Activated T-helper 17 cell treated with anti-CD3 and anti-CD28 coated beads, Interleukin-2, amount 50 U/mL, for 72 hours (primary cell): ENCODE results near the gene AFAP1. TPM values are rescaled to one million over a fixed set of nuclear protein-coding genes. Genes with fewer than 3 reads are reported as not detected.
A peak's percentile ranks its signal among the peaks of the same experiment; 100 is the strongest.
"Not testable (repeated sequence)": the region's sequence is repeated elsewhere in the genome, so short reads cannot be mapped to it uniquely, and the experiment has no call there.

Experiments used
- ATAC-seq: fragments of 150-1000 bp; cut with Tn5 transposase; replicated peaks from 2 replicates; pipeline ENCODE4 v1.10.0; 2021; ENCODE audit warnings: mild to moderate bottlenecking, moderate library complexity
- H3K27ac Mint-ChIP-seq: one replicate; pipeline ENCODE4 v1.8.0; 2022; ENCODE audit warnings: mixed read lengths
- H3K27me3 Mint-ChIP-seq: one replicate; pipeline ENCODE4 v1.8.0; 2022; ENCODE audit warnings: mixed read lengths
- H3K36me3 Mint-ChIP-seq: one replicate; pipeline ENCODE4 v1.8.0; 2022; ENCODE audit warnings: low read depth, mild to moderate bottlenecking, mixed read lengths
- H3K4me1 Mint-ChIP-seq: one replicate; pipeline ENCODE4 v1.8.0; 2022; ENCODE audit warnings: mixed read lengths
- H3K4me3 Mint-ChIP-seq: one replicate; pipeline ENCODE4 v1.8.0; 2022; ENCODE audit warnings: mild to moderate bottlenecking, mixed read lengths
- H3K9me3 Mint-ChIP-seq: one replicate; pipeline ENCODE4 v1.8.0; 2022; ENCODE audit warnings: mixed read lengths
- total RNA-seq, 2 donors: library from RNA; stranded (reverse); gene quantifications; one replicate each; pipeline ENCODE4 v1.2.3, GENCODE V29; 2022

Gene AFAP1
- total RNA-seq, 2 donors from 2014 or later, result 20.1 to 29.8 TPM

DNA sequence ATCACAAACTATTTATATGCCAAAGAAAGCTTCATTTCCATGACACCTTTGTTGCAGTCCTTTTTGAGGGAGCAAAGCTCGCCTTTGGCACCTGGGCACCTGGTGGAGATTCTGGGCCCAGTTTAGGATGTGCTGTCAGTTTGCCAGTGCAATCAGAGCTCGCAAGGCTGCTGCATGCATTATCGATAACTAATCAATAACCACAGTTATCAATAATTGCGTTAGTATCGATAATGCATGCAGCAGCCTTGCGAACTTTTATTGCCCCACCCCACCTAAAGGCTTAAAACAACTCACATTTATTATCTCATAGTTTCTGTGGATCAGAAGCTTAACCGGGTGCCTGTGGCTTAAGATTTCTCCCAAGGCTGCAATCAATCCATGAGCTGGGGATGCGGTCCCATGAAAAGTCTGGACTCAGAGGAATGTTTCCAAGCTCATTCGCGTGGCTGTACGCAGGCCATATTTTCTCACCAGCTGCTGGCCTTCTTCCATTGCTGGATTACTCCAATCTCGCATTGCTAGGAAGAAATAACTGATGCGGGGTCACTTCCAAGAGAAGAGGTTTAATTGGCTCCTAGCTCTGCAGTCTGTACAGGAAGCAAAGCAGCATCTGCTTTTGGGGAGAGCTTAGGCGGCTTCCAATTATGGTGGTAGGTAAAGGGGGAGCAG is 6.2 kb upstream of the AFAP1 start:
- H3K27me3 Mint-ChIP-seq, result peaks cover 6% of the 10 kb centered on the region
- H3K4me3 Mint-ChIP-seq, result no peak overlapping the region
- H3K4me1 Mint-ChIP-seq, result peaks cover 12% of the 10 kb centered on the region
- no peaks in the 10 kb centered on the region for H3K36me3 Mint-ChIP-seq
- H3K27ac Mint-ChIP-seq, result no peak overlapping the region
- H3K9me3 Mint-ChIP-seq, result no peaks in the 10 kb centered on the region
- no peak for ATAC-seq

GRCh38 chr4:7944599-7945220 is 5.0 kb upstream of the AFAP1 start:
- H3K9me3 Mint-ChIP-seq, result no peaks in the 10 kb centered on the region
- no peak overlapping the region for H3K27ac Mint-ChIP-seq
- no peak for ATAC-seq
- H3K4me1 Mint-ChIP-seq, result peaks cover 12% of the 10 kb centered on the region
- peaks cover 6% of the 10 kb centered on the region for H3K27me3 Mint-ChIP-seq
- no peaks in the 10 kb centered on the region for H3K36me3 Mint-ChIP-seq
- H3K4me3 Mint-ChIP-seq, result no peak overlapping the region

- not testable (repeated sequence) for H3K36me3 Mint-ChIP-seq, H3K27ac Mint-ChIP-seq, H3K27me3 Mint-ChIP-seq, H3K4me3 Mint-ChIP-seq, ATAC-seq, H3K4me1 Mint-ChIP-seq, H3K9me3 Mint-ChIP-seq
Observed at GRCh38 chr4:7943688-7944087, 4.0 kb upstream of the AFAP1 start.

DNA sequence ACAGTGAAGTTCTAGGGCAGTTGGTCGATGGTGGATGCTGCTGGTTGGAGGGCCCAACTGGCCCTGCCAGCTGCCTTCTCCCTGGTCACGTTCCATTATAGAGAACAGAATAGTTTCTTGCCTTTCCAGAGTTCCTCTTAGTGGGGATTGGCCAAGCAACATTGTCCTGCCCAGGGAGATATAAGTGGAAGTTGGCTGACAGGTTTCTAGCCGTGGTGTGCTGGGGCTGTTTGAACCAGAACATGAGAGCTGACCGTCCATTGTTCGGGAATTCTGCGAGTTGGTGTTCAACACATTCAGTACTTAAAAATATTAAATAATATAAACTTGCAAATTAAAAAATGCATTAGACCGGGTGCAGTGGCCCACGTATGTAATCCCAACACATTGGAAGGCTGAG is 3.5 kb upstream of the AFAP1 start:
- Mint-ChIP-seq H3K27ac (no peak overlapping the region), H3K36me3 (peaks cover 2% of the 10 kb centered on the region), H3K4me3 (no peak overlapping the region), H3K9me3 (no peaks in the 10 kb centered on the region), H3K4me1 (peaks cover 7% of the 10 kb centered on the region), H3K27me3 (peaks cover 6% of the 10 kb centered on the region)
- ATAC-seq, result no peak

DNA sequence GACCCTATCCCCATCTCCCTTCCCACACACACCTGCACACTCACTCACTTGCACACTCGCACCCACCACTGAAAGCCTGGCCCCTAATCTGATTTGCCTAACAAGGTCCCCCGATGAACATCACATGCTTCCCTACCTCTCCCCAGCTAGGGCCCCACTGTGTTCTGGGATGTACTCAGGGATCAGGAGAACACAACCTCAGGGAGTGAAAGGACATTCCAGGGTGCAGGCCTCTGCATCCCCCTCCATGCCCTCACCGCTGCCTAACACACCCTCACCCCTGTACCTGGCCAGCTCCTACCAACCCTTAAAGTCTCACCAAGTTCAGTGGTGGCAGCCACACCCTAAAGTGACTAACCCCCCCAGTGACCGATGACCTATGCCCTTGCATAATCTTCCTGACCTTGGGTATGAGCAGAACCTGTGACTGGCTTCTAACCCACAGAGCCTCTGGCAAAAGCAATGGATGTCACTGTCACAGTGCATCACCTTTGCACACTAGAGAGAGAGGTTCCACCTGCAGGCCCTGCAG is 2.4 kb upstream of the AFAP1 start:
- Mint-ChIP-seq H3K27ac (no peak overlapping the region), H3K27me3 (peaks cover 6% of the 10 kb centered on the region), H3K4me3 (no peak overlapping the region), H3K4me1 (peaks cover 10% of the 10 kb centered on the region), H3K9me3 (no peaks in the 10 kb centered on the region), H3K36me3 (peaks cover 10% of the 10 kb centered on the region)
- no peak for ATAC-seq

- Mint-ChIP-seq H3K9me3 (no peaks in the 10 kb centered on the region), H3K4me1 (peaks cover 15% of the 10 kb centered on the region), H3K27ac (no peak overlapping the region), H3K36me3 (peaks cover 10% of the 10 kb centered on the region), H3K27me3 (peaks cover 4% of the 10 kb centered on the region), H3K4me3 (peak overlapping the region; percentile 13)
- no peak for ATAC-seq
Observed at GRCh38 chr4:7941111-7941964, 1.7 kb upstream of the AFAP1 start.

DNA sequence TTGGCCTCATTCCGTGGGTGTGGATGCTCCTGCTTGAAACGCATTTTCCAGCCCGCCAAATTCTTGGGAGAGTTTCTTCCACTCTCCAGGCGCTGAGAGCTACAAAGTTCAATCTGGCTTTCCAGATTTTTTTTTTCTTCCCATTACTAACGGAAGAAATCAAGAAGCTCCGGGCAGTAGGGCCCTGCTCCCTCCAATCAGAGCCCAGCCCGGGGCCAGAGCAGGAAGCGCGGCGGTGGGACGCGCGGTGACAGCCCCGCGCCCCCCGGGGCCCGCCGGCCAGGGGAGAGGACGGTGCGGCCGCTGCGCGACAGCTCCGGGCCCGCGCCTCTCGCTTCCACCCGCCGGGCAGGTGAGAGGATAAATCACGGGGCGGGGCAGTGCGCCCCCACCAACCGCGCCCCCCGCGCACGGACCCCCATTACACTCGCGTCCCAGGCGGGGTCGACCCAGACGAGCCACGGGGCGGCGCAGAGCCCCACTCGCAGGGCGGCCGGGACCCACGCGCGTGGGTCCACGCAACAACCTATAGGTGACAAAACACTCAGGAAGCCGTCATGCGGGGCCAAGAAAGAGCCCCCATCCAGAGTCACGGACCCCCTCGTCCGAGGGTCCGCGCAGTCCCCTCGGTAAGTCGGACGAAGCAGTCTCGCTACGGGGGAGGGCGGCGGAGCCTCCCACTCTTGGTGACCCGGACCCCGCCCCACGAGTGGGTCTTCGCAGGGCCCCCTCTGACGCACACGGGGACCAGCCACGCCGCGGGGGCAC is 868 bp downstream of the AFAP1 start:
- ATAC-seq, result no peak
- H3K27me3 Mint-ChIP-seq, result no peaks in the 10 kb centered on the region
- no peaks in the 10 kb centered on the region for H3K9me3 Mint-ChIP-seq
- H3K4me3 Mint-ChIP-seq, result peak overlapping the region; percentile 85
- H3K27ac Mint-ChIP-seq, result peak overlapping the region; percentile 69
- peaks cover 20% of the 10 kb centered on the region for H3K36me3 Mint-ChIP-seq
- peaks cover 19% of the 10 kb centered on the region for H3K4me1 Mint-ChIP-seq

GRCh38 chr4:7938266-7938608 is 1.4 kb downstream of the AFAP1 start:
- Mint-ChIP-seq H3K27me3 (no peaks in the 10 kb centered on the region), H3K36me3 (peaks cover 24% of the 10 kb centered on the region), H3K4me1 (peaks cover 19% of the 10 kb centered on the region), H3K27ac (peak overlapping the region; percentile 69), H3K9me3 (no peaks in the 10 kb centered on the region), H3K4me3 (peak overlapping the region; percentile 85)
- ATAC-seq, result no peak

- H3K4me1 Mint-ChIP-seq, result peaks cover 19% of the 10 kb centered on the region
- no peak for ATAC-seq
- H3K27ac Mint-ChIP-seq, result no peak overlapping the region
- H3K27me3 Mint-ChIP-seq, result no peaks in the 10 kb centered on the region
- H3K4me3 Mint-ChIP-seq, result peak overlapping the region; percentile 85
- H3K9me3 Mint-ChIP-seq, result no peaks in the 10 kb centered on the region
- H3K36me3 Mint-ChIP-seq, result peaks cover 24% of the 10 kb centered on the region
Observed at GRCh38 chr4:7937006-7937405, 2.7 kb downstream of the AFAP1 start.

DNA sequence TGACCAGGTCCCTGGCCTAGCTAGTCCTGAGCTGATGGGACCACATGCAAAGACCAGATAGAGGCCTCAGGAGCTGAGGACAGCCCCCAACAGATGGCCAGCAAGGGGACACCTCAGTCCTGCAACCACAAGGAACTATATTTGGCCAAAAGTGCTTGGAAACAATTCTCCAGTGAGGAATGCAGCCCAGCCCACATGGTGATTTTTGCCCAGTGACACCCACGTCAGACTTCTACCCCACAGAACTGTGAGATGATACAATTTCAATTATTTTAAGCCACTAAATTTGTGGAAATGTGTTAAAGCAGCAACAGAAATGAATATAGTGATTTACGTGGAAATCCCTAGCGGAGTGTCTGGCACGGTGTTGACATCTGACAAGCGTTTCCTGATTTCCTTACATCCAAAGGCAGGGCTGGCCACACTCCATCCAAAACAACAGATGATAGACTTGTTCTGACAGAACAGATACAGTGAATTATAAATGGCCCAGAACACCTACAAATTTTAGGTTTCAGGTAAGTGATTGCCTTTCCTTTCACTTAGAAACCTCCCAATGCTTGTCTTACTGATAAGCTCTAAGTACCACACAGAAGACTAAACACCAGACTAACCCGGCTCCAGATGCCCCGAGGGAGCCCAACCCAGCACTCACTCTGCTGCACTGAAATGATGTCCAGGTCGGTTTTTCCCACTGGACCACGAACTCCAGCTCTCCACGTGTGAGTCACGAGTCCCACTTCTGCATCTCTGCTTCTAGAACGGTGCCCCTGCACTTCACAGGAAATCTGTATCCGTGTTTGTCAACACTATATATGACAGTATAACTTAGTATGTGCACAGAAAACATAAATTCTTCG is 5.8 kb downstream of the AFAP1 start:
- Mint-ChIP-seq H3K36me3 (peaks cover 24% of the 10 kb centered on the region), H3K27me3 (no peaks in the 10 kb centered on the region), H3K27ac (peak overlapping the region; percentile 20), H3K4me1 (peaks cover 27% of the 10 kb centered on the region), H3K4me3 (no peak overlapping the region), H3K9me3 (no peaks in the 10 kb centered on the region)
- no peak for ATAC-seq

- Mint-ChIP-seq H3K36me3 (peaks cover 14% of the 10 kb centered on the region), H3K9me3 (no peaks in the 10 kb centered on the region), H3K4me1 (peaks cover 18% of the 10 kb centered on the region), H3K27me3 (no peaks in the 10 kb centered on the region), H3K27ac (no peak overlapping the region), H3K4me3 (no peak overlapping the region)
- no peak for ATAC-seq
Observed at GRCh38 chr4:7932287-7932686, 7.4 kb downstream of the AFAP1 start.

GRCh38 chr4:7929118-7929951 is 10.3 kb downstream of the AFAP1 start:
- H3K9me3 Mint-ChIP-seq, result no peaks in the 10 kb centered on the region
- H3K27ac Mint-ChIP-seq, result no peak overlapping the region
- H3K36me3 Mint-ChIP-seq, result peaks cover 9% of the 10 kb centered on the region
- no peak for ATAC-seq
- no peak overlapping the region for H3K4me3 Mint-ChIP-seq
- H3K4me1 Mint-ChIP-seq, result peaks cover 22% of the 10 kb centered on the region
- H3K27me3 Mint-ChIP-seq, result no peaks in the 10 kb centered on the region

GRCh38 chr4:7928711-7929110 is 10.9 kb downstream of the AFAP1 start:
- Mint-ChIP-seq H3K27ac (no peak overlapping the region), H3K4me1 (peaks cover 21% of the 10 kb centered on the region), H3K36me3 (peaks cover 3% of the 10 kb centered on the region), H3K9me3 (no peaks in the 10 kb centered on the region), H3K4me3 (no peak overlapping the region), H3K27me3 (no peaks in the 10 kb centered on the region)
- no peak for ATAC-seq
